ENCODE data around the gene KCNQ1.

The KCNQ1 gene

DNA sequence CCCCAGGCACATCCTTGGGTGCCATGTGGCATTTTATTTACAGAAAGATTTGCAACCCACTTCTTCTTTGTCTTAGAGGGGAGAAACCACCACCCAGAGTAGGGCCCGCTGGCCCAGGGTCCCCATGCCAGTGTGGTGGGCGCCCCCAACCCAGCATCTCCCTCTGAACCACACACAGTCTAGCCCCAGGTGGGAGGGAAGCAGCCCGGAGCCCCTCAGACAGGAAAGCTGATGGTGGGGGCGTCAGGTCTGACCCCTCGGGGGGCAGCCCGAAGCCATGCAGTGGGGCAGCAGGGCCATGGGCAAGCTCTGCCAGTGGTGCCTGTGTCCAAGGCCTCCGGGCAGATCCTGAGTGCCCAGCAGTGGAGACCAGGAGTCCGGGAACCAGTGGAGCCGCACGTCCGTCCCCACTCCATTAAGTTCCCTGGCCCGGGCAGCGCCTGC lies 12.2 kb upstream of the KCNQ1 start:
- TF ChIP-seq, protein P1, sequence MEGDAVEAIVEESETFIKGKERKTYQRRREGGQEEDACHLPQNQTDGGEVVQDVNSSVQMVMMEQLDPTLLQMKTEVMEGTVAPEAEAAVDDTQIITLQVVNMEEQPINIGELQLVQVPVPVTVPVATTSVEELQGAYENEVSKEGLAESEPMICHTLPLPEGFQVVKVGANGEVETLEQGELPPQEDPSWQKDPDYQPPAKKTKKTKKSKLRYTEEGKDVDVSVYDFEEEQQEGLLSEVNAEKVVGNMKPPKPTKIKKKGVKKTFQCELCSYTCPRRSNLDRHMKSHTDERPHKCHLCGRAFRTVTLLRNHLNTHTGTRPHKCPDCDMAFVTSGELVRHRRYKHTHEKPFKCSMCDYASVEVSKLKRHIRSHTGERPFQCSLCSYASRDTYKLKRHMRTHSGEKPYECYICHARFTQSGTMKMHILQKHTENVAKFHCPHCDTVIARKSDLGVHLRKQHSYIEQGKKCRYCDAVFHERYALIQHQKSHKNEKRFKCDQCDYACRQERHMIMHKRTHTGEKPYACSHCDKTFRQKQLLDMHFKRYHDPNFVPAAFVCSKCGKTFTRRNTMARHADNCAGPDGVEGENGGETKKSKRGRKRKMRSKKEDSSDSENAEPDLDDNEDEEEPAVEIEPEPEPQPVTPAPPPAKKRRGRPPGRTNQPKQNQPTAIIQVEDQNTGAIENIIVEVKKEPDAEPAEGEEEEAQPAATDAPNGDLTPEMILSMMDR (conservative IDR thresholded peaks at IDR 0.05; ENCODE audit: low read length): no peak
- H3K9me2 ChIP-seq (replicated peaks; ENCODE audit: low read depth, low read length): no peaks in the 10 kb centered on the region
- H3K9me3 ChIP-seq (ENCODE audit: insufficient read depth, low read depth, low read length): no peaks in the 10 kb centered on the region
- no peak overlapping the region for H3K4me3 ChIP-seq (ENCODE audit: low read length, poor library complexity, severe bottlenecking)
- no peak overlapping the region for H3K9ac ChIP-seq (ENCODE audit: low read depth, low read length, poor library complexity, severe bottlenecking)
- H4K20me1 ChIP-seq (ENCODE audit: insufficient read depth, low read length, poor library complexity, severe bottlenecking): no peaks in the 10 kb centered on the region
- H3K4me1 ChIP-seq (ENCODE audit: insufficient read depth, low read length, poor library complexity, severe bottlenecking): no peaks in the 10 kb centered on the region
- H3K79me2 ChIP-seq (ENCODE audit: insufficient read depth, low read length): no peaks in the 10 kb centered on the region
- no peaks in the 10 kb centered on the region for H3F3A ChIP-seq (ENCODE audit: low read depth)
- no peaks in the 10 kb centered on the region for H3K36me3 ChIP-seq (ENCODE audit: insufficient read depth, low read length)
- no peaks in the 10 kb centered on the region for H3K27me3 ChIP-seq (ENCODE audit: insufficient read depth, low read length, poor library complexity, severe bottlenecking)
- H2AFZ ChIP-seq (ENCODE audit: low read length): no peak overlapping the region
- no peak overlapping the region for H3K4me2 ChIP-seq (ENCODE audit: low read depth, low read length, poor library complexity, severe bottlenecking)

GRCh38 chr11:2433106-2433925 lies 11.5 kb upstream of the KCNQ1 start:
- no peaks in the 10 kb centered on the region for H3F3A ChIP-seq (ENCODE audit: low read depth)
- no peaks in the 10 kb centered on the region for H3K9me2 ChIP-seq (replicated peaks; ENCODE audit: low read depth, low read length)
- H3K9ac ChIP-seq (ENCODE audit: low read depth, low read length, poor library complexity, severe bottlenecking): no peak overlapping the region
- H3K4me2 ChIP-seq (ENCODE audit: low read depth, low read length, poor library complexity, severe bottlenecking): no peak overlapping the region
- no peaks in the 10 kb centered on the region for H3K4me1 ChIP-seq (ENCODE audit: insufficient read depth, low read length, poor library complexity, severe bottlenecking)
- H3K36me3 ChIP-seq (ENCODE audit: insufficient read depth, low read length): no peaks in the 10 kb centered on the region
- H2AFZ ChIP-seq (ENCODE audit: low read length): no peak overlapping the region
- no peak overlapping the region for H3K4me3 ChIP-seq (ENCODE audit: low read length, poor library complexity, severe bottlenecking)
- H3K79me2 ChIP-seq (ENCODE audit: insufficient read depth, low read length): no peaks in the 10 kb centered on the region
- no peaks in the 10 kb centered on the region for H4K20me1 ChIP-seq (ENCODE audit: insufficient read depth, low read length, poor library complexity, severe bottlenecking)
- H3K27me3 ChIP-seq (ENCODE audit: insufficient read depth, low read length, poor library complexity, severe bottlenecking): no peaks in the 10 kb centered on the region
- H3K9me3 ChIP-seq (ENCODE audit: insufficient read depth, low read depth, low read length): no peaks in the 10 kb centered on the region
- TF ChIP-seq, protein P1 (conservative IDR thresholded peaks at IDR 0.05; ENCODE audit: low read length): no peak
- no peak for TF ChIP-seq EZH2phosphoT487 (IDR thresholded peaks at IDR 0.05; ENCODE audit: borderline replicate concordance)

DNA sequence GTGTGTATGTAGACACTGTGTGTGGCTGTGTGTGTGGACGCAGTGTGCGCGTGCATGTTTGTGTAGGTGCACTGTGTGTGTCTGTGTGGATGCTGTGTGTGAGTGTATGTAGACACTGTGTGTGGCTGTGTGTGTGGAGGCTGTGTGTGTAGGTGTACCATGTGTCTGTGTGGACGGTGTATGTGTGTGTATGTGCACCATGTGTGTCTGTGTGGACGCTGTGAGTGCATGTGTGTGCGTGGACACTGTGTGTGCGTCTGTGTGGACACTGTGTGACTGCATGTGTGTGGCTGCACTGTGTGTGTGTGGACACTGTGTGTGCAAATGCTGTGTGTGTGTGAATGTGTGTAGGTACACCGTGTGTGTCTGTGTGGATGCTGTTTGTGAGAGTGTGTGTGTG lies 10.8 kb upstream of the KCNQ1 start:
- no peaks in the 10 kb centered on the region for H3K9me2 ChIP-seq (replicated peaks; ENCODE audit: low read depth, low read length)
- H3K9me3 ChIP-seq (ENCODE audit: insufficient read depth, low read depth, low read length): no peaks in the 10 kb centered on the region

More for the DNA sequence above, 10.8 kb upstream of the KCNQ1 start:
- H3K9ac ChIP-seq (ENCODE audit: low read depth, low read length, poor library complexity, severe bottlenecking): no peak overlapping the region
- H3K79me2 ChIP-seq (ENCODE audit: insufficient read depth, low read length): no peaks in the 10 kb centered on the region
- H3K4me1 ChIP-seq (ENCODE audit: insufficient read depth, low read length, poor library complexity, severe bottlenecking): no peaks in the 10 kb centered on the region
- H3F3A ChIP-seq (ENCODE audit: low read depth): no peaks in the 10 kb centered on the region
- H3K36me3 ChIP-seq (ENCODE audit: insufficient read depth, low read length): no peaks in the 10 kb centered on the region
- H3K27me3 ChIP-seq (ENCODE audit: insufficient read depth, low read length, poor library complexity, severe bottlenecking): no peaks in the 10 kb centered on the region
- no peaks in the 10 kb centered on the region for H4K20me1 ChIP-seq (ENCODE audit: insufficient read depth, low read length, poor library complexity, severe bottlenecking)
- H3K4me2 ChIP-seq (ENCODE audit: low read depth, low read length, poor library complexity, severe bottlenecking): no peak overlapping the region
- no peak overlapping the region for H2AFZ ChIP-seq (ENCODE audit: low read length)
- TF ChIP-seq, protein P1 (conservative IDR thresholded peaks at IDR 0.05; ENCODE audit: low read length): no peak
- TF ChIP-seq EZH2phosphoT487 (IDR thresholded peaks at IDR 0.05; ENCODE audit: borderline replicate concordance): no peak
- no peak overlapping the region for H3K4me3 ChIP-seq (ENCODE audit: low read length, poor library complexity, severe bottlenecking)

Measured in Loucy (cell line).